HepG2 (cell line): ENCODE results near the gene ASIC3. TPM values are rescaled to one million over a fixed set of nuclear protein-coding genes. Genes with fewer than 3 reads are reported as not detected.
A peak's percentile ranks its signal among the peaks of the same experiment; 100 is the strongest.

Source experiments
- ASH2L ChIP-seq: fragments of 300-600, 200-600 bp; sonication (generic); IDR thresholded peaks from 2 replicates; pipeline ENCODE4 v1.7.0; 2017; ENCODE audit warnings: low read depth, mild to moderate bottlenecking, moderate library complexity, mixed read lengths, low read length; ENCODE audit not compliant: insufficient read length
- CAMTA2 ChIP-seq: sonication (generic); formaldehyde crosslinking; IDR thresholded peaks from 2 replicates; pipeline ENCODE4 v1.4.0; 2020; ENCODE audit warnings: mild to moderate bottlenecking, missing genetic modification reagents, borderline replicate concordance
- JUND ChIP-seq: sonication (generic); formaldehyde crosslinking; IDR thresholded peaks from 2 replicates; pipeline ENCODE4 v1.8.0; 2022; ENCODE audit warnings: mild to moderate bottlenecking, missing genetic modification reagents
- MIXL1 ChIP-seq: IDR thresholded peaks from 2 replicates; pipeline ENCODE4 v1.6.1; 2016
- POLR2A ChIP-seq, 2 experiments: IDR thresholded peaks; 2 replicates each; pipeline ENCODE4 v1.6.1; 2011; ENCODE audit warnings: low read depth in 2 of 2, low read length in 2 of 2, mild to moderate bottlenecking in 1 of 2, moderate library complexity in 1 of 2; ENCODE audit not compliant: insufficient read depth in 1 of 2
- PTBP1 ChIP-seq: fragments of 200-400 bp; formaldehyde crosslinking; IDR thresholded peaks from 2 replicates; pipeline ENCODE4 v1.6.1; 2018; ENCODE audit warnings: low read length, low read depth; ENCODE audit not compliant: poor library complexity, severe bottlenecking
- SNRNP70 ChIP-seq: fragments of 200-400 bp; formaldehyde crosslinking; IDR thresholded peaks from 2 replicates; pipeline ENCODE4 v1.6.1; 2017; ENCODE audit warnings: mild to moderate bottlenecking, low read depth, low read length, moderate library complexity
- SRSF1 ChIP-seq: fragments of 200-400 bp; formaldehyde crosslinking; optimal IDR thresholded peaks from 2 replicates; pipeline ENCODE3; 2017; ENCODE audit warnings: mild to moderate bottlenecking, low read depth, low read length, moderate library complexity
- SSRP1 ChIP-seq: IDR thresholded peaks from 2 replicates; pipeline ENCODE4 v1.6.1; 2016; ENCODE audit warnings: control low read depth
- TBX3 ChIP-seq: fragments of 450-650 bp; IDR thresholded peaks from 2 replicates; pipeline ENCODE4 v1.6.1; 2017; ENCODE audit warnings: antibody characterized with exemption, mild to moderate bottlenecking, inconsistent platforms, borderline replicate concordance
- ZKSCAN5 ChIP-seq: sonication (generic); formaldehyde crosslinking; IDR thresholded peaks from 2 replicates; pipeline ENCODE4 v1.5.1; 2020; ENCODE audit warnings: mild to moderate bottlenecking, missing genetic modification reagents
- ZSCAN12 ChIP-seq: sonication (generic); formaldehyde crosslinking; IDR thresholded peaks from 2 replicates; pipeline ENCODE4 v1.9.0; 2021; ENCODE audit warnings: mild to moderate bottlenecking, missing genetic modification reagents
- polyA plus RNA-seq, 8 experiments: library from polyadenylated mRNA; depleted of rRNA in 3 of 8; stranded (reverse) in 7 of 8; unstranded in 1 of 8; fragments of >200 nt; fragmentation: Illumina TruSeq in 4 of 8; extraction: Trizol in 4 of 8; gene quantifications; 2 replicates each; pipeline versions ENCODE4 v1.2.1 to v1.2.3, GENCODE V29; 2011 to 2016; ENCODE audit warnings: low read depth in 4 of 8, missing spikeins in 1 of 8, mixed read lengths in 1 of 8; ENCODE audit not compliant: insufficient read depth in 1 of 8
- total RNA-seq, 5 experiments: library from RNA; depleted of rRNA; stranded (reverse); fragments of >200 nt; fragmentation: Illumina TruSeq; extraction: Trizol; gene quantifications; 2 replicates each; pipeline ENCODE4 v1.2.3, GENCODE V29; 2016; ENCODE audit warnings: low read depth in 1 of 5
- TF ChIP-seq, protein P1 (sequence below): sonication (generic); formaldehyde crosslinking; IDR thresholded peaks from 2 replicates; pipeline ENCODE4 v1.9.0; 2022; ENCODE audit warnings: missing genetic modification reagents, mild to moderate bottlenecking, borderline replicate concordance
- TF ChIP-seq, protein P2 (sequence below): sonication (generic); formaldehyde crosslinking; IDR thresholded peaks from 2 replicates; pipeline ENCODE4 v1.4.0; 2020; ENCODE audit warnings: missing genetic modification reagents, borderline replicate concordance
- TF ChIP-seq, protein P3 (sequence below), 2 experiments: sonication (generic) in 1 of 2; formaldehyde crosslinking in 1 of 2; IDR thresholded peaks; 2 replicates each; pipeline versions ENCODE4 v1.4.0 to v1.6.1; 2016 to 2020; ENCODE audit warnings: borderline replicate concordance in 1 of 2, low read depth in 1 of 2, mild to moderate bottlenecking in 1 of 2, missing genetic modification reagents in 1 of 2
- TF ChIP-seq, protein P4 (sequence below): sonication (generic); formaldehyde crosslinking; IDR thresholded peaks from 2 replicates; pipeline ENCODE4 v1.9.0; 2021; ENCODE audit warnings: missing genetic modification reagents, mild to moderate bottlenecking, borderline replicate concordance
- TF ChIP-seq, protein P5 (sequence below): sonication (generic); formaldehyde crosslinking; IDR thresholded peaks from 2 replicates; pipeline ENCODE4 v1.4.0; 2020; ENCODE audit warnings: missing genetic modification reagents

ASIC3 gene
- total and polyA plus RNA-seq, 2 of the 13 experiments (the other 11 are each of a cell fraction or from before 2014, with no cell fraction given): 0.51 TPM; not detected in 1

DNA sequence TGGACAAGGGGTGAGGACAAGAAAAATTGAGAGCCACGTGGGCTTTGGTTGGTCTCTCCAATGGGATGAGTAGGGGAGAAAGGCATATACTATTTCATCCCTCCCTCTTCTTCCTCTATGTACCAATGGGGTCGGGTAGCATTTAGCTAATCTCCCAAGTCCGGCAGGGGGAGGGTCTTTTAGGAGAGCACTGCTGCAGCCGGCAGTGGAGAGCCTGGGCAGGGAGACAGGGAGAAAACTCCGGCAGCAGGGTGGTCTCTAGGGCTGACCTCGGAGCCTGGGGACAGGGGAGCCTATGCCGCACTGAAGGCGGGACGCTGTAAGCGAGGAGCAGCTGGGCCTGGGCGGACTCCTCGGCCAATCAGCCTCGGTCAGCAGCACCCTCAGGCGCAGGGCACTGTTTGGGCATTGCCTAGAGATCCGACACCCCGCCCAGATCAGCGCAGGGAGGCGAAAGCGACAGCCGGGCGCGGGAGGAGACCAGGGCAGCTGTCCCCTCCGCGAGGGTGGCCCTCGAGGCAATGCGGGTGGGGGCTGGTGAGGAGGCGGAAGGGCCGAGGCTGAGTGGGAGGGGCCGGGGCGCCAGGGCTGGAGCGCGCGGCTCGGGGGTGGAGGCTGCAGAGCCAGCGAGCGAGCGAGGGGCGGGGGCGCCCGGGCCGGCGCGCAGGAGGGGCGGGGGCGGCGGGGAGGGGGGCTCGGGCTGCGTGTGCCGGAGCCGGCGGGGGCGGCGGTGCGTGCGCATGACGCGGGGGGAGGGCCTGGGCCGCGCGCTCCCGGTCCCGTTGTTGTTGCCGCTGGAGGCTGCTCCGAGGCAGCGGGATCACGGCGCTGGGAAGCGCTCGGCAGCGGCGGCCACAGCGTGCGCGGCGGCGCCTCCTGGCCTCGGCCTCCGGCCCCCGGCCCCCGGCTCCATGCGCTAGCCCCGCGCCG is 37.6 kb downstream of the ASIC3 start, which contains the start of gene AGAP3 (continued):
- TF ChIP-seq, protein P1, sequence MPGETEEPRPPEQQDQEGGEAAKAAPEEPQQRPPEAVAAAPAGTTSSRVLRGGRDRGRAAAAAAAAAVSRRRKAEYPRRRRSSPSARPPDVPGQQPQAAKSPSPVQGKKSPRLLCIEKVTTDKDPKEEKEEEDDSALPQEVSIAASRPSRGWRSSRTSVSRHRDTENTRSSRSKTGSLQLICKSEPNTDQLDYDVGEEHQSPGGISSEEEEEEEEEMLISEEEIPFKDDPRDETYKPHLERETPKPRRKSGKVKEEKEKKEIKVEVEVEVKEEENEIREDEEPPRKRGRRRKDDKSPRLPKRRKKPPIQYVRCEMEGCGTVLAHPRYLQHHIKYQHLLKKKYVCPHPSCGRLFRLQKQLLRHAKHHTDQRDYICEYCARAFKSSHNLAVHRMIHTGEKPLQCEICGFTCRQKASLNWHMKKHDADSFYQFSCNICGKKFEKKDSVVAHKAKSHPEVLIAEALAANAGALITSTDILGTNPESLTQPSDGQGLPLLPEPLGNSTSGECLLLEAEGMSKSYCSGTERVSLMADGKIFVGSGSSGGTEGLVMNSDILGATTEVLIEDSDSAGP: peak; percentile 73; the same call in 1 of the 2 replicates
- no peak for TF ChIP-seq SNRNP70
- peak in 1 of 2 experiments; percentile 58; a peak in 2 of 4 replicates for TF ChIP-seq POLR2A (IDR thresholded peaks at IDR 0.05; ENCODE audit: insufficient read depth in 1 of 2, low read depth in 2 of 2, low read length in 2 of 2)
- no peak for TF ChIP-seq ZKSCAN5 (CRISPR knock-in tag)
- TF ChIP-seq PTBP1: no peak
- TF ChIP-seq, protein P2, sequence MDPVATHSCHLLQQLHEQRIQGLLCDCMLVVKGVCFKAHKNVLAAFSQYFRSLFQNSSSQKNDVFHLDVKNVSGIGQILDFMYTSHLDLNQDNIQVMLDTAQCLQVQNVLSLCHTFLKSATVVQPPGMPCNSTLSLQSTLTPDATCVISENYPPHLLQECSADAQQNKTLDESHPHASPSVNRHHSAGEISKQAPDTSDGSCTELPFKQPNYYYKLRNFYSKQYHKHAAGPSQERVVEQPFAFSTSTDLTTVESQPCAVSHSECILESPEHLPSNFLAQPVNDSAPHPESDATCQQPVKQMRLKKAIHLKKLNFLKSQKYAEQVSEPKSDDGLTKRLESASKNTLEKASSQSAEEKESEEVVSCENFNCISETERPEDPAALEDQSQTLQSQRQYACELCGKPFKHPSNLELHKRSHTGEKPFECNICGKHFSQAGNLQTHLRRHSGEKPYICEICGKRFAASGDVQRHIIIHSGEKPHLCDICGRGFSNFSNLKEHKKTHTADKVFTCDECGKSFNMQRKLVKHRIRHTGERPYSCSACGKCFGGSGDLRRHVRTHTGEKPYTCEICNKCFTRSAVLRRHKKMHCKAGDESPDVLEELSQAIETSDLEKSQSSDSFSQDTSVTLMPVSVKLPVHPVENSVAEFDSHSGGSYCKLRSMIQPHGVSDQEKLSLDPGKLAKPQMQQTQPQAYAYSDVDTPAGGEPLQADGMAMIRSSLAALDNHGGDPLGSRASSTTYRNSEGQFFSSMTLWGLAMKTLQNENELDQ (CRISPR knock-in tag): no peak
- TF ChIP-seq SRSF1: no peak
- no peak for TF ChIP-seq MIXL1 (CRISPR knock-in tag)
- TF ChIP-seq ZSCAN12: no peak
- TF ChIP-seq, protein P3, sequence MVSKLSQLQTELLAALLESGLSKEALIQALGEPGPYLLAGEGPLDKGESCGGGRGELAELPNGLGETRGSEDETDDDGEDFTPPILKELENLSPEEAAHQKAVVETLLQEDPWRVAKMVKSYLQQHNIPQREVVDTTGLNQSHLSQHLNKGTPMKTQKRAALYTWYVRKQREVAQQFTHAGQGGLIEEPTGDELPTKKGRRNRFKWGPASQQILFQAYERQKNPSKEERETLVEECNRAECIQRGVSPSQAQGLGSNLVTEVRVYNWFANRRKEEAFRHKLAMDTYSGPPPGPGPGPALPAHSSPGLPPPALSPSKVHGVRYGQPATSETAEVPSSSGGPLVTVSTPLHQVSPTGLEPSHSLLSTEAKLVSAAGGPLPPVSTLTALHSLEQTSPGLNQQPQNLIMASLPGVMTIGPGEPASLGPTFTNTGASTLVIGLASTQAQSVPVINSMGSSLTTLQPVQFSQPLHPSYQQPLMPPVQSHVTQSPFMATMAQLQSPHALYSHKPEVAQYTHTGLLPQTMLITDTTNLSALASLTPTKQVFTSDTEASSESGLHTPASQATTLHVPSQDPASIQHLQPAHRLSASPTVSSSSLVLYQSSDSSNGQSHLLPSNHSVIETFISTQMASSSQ (IDR thresholded peaks at IDR 0.05; ENCODE audit: low read depth): no peak
- TF ChIP-seq, protein P3 (CRISPR knock-in tag; IDR thresholded peaks at IDR 0.05; ENCODE audit: borderline replicate concordance): no peak; the same call in 1 of the 2 replicates
- no peak for TF ChIP-seq JUND (CRISPR knock-in tag)
- TF ChIP-seq, protein P4, sequence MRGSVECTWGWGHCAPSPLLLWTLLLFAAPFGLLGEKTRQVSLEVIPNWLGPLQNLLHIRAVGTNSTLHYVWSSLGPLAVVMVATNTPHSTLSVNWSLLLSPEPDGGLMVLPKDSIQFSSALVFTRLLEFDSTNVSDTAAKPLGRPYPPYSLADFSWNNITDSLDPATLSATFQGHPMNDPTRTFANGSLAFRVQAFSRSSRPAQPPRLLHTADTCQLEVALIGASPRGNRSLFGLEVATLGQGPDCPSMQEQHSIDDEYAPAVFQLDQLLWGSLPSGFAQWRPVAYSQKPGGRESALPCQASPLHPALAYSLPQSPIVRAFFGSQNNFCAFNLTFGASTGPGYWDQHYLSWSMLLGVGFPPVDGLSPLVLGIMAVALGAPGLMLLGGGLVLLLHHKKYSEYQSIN (CRISPR knock-in tag): no peak
- TF ChIP-seq, protein P5, sequence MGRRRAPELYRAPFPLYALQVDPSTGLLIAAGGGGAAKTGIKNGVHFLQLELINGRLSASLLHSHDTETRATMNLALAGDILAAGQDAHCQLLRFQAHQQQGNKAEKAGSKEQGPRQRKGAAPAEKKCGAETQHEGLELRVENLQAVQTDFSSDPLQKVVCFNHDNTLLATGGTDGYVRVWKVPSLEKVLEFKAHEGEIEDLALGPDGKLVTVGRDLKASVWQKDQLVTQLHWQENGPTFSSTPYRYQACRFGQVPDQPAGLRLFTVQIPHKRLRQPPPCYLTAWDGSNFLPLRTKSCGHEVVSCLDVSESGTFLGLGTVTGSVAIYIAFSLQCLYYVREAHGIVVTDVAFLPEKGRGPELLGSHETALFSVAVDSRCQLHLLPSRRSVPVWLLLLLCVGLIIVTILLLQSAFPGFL (CRISPR knock-in tag): no peak
- TF ChIP-seq SSRP1 (CRISPR knock-in tag): no peak
- TF ChIP-seq TBX3: no peak
- TF ChIP-seq CAMTA2: no peak
- TF ChIP-seq ASH2L: peak; percentile 25
